HG03066 (cell line): ENCODE data around the gene CYP27A1.

Experiments
- ATAC-seq: cut with Tn5 transposase; IDR thresholded peaks from one replicate; pipeline ENCODE4 v1.9.1; 2021; ENCODE audit warnings: low read depth; ENCODE audit not compliant: unreplicated experiment

CYP27A1 gene

GRCh38 chr2:218781691-218782527 is at the start of gene CYP27A1:
CYP27A1 (plus strand) TSS chr2:218782147; CDS start chr2:218782183, 36 bp downstream.
- no peak for ATAC-seq

- no peak for ATAC-seq
These were observed 49.2 kb upstream of the CYP27A1 start for GRCh38 chr2:218732761-218733158.

- ATAC-seq: no peak
These were observed 48.6 kb upstream of the CYP27A1 start for GRCh38 chr2:218733171-218734021.

DNA sequence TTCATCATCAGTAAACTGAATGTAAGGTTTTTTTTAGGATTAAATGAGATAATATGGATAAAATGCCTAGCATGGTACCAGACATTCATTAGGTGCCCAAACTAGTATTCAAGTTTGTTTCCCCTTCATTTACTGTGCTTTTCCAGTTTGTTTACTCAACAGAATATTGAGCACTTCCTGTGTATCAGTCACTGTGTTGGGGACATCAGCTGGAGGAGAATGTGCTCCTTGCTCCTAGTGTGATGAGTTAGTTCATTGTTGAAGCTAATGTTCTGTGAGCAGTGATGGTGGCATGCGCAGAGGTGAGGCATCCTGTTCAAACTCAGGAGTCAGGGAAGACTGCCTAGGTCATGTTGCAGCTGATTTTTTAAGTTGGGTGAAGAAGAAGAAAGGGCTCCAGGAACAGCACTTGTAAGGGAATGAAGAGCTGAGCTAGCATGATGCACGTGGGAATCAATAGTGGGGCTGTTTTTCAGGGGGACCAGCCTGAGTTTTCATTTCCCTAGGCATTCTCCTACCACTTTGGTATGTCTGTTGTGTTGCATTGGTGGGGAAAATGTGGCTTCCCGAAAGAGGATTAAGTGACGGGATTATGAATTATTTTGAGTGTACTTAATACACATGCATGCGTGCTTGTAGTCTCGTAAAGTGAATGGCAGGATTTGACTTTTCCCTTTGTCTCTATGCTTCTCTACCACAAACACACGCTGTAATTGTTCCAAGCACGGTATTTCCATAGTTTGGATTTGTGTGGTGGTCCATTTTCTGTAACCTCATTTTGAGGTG is 47.6 kb upstream of the CYP27A1 start:
- ATAC-seq: no peak

GRCh38 chr2:218736531-218736930 is 45.4 kb upstream of the CYP27A1 start:
- no peak for ATAC-seq

GRCh38 chr2:218743068-218743467 is 38.9 kb upstream of the CYP27A1 start:
- no peak for ATAC-seq

- no peak for ATAC-seq
These were observed 37.3 kb upstream of the CYP27A1 start for GRCh38 chr2:218744615-218745014.

- no peak for ATAC-seq
These were observed 36.8 kb upstream of the CYP27A1 start for GRCh38 chr2:218745160-218745558.

DNA sequence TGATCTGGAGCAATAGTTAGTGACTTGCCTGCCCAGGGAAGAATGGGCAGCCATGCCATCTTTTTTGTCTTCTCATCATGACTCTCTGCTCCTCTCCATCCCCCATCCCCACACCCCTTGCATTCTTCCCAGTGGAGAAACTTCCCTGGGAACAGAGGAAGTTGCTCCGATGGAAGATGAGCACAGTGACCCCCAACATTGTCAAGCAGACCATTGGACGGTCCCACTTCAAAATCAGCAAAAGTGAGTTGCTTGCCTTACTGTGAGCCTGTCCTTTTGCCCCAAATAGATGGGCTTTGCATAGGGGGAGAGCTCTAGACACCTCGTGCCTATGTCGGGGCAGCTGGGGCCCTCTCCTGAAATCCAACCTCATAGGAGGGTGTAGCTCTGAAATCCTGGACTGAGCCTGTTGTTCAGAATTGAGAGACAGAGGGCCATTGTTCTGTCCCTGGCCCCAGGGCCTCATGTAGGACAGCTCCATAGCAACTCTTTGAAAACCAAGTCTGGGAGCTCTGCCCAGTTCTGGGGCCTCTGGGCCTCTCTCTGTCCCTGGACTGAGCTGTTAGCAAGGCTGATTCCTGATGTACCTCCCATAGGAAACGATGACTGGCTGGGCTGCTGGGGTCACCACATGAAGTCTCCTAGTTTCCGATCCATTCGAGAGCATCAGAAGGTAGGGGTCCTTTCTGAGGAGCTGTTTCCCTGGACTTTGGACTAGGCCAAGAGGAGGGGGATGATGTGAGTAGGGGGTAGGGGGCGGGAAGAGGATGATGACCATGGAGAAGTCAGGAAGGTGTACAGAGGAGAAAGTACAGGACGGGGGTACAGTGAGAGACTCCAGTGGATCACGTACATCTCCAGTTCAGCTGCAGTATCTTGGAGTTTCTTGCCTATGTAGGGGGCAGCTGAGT is 36.1 kb upstream of the CYP27A1 start:
- no peak for ATAC-seq

DNA sequence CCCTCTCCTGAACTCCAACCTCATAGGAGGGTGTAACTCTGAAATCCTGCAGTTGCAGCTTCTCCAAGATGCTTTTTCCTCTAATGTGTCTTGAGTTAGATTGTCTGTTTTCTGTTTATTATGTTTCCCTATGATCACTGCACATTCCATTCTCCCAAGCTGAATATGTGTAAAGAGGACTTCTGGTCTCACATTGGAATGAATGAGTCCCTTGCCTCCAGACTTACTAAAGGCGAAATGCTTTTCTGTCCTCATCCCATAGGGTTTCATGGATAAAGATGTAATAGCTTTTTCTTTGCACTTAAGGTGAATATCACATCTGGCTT is 35.5 kb upstream of the CYP27A1 start:
- no peak for ATAC-seq

DNA sequence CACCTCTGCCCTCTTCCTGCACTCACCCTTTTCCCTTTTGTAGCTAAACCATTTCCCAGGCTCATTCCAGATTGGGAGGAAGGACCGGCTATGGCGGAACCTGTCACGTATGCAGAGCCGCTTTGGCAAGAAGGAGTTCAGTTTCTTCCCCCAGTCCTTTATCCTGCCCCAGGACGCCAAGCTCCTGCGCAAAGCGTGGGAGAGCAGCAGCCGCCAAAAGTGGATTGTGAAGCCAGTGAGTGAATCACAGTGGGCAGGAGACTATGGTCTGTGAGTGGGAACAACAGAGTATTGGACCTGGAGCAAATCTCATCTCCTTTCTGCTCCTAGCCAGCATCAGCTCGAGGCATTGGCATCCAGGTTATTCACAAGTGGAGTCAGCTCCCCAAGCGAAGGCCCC is 35.0 kb upstream of the CYP27A1 start:
- no peak for ATAC-seq

GRCh38 chr2:218748741-218749441 is 33.1 kb upstream of the CYP27A1 start:
- no peak for ATAC-seq

DNA sequence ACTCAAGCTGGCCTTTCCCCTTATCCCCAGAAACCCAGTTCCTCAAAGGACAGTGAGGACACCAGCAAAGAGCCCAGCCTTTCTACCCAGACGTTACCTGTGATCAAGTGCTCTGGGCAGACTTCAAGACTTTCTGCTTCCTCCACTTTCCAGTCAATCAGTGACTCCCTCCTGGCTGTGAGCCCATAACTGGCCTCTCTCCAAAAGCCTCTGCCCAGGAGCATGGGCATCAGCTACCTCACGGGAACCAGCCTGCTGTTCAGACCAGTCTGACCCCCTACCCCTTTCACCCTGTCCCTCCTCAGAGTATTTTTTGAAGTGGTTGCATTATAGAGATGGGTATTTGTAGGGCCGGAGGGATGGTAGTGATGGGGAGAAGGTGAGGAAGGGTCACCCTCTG is 27.7 kb upstream of the CYP27A1 start:
- ATAC-seq: no peak

DNA sequence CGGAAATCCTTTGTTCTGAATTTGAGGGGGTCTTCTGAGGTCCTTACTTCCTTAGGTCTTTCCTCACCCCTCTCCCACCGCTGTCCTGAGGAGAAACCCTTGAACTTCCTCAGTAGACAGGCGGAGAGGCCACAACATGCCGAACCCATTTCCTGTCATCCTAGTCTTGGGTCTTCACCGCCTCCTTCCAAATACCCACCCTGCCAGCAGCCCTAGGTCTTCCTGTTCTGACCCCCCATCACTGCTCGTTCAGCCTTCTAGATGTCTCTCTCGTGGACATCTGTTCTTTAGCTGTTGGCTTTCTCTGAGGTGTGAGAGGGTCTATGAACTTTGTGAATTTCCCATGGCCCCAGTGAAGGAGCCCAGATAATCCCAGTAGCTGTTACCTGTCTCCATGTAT is 27.2 kb upstream of the CYP27A1 start:
- no peak for ATAC-seq

- ATAC-seq: no peak
These were observed 26.8 kb upstream of the CYP27A1 start for GRCh38 chr2:218755198-218755566.

DNA sequence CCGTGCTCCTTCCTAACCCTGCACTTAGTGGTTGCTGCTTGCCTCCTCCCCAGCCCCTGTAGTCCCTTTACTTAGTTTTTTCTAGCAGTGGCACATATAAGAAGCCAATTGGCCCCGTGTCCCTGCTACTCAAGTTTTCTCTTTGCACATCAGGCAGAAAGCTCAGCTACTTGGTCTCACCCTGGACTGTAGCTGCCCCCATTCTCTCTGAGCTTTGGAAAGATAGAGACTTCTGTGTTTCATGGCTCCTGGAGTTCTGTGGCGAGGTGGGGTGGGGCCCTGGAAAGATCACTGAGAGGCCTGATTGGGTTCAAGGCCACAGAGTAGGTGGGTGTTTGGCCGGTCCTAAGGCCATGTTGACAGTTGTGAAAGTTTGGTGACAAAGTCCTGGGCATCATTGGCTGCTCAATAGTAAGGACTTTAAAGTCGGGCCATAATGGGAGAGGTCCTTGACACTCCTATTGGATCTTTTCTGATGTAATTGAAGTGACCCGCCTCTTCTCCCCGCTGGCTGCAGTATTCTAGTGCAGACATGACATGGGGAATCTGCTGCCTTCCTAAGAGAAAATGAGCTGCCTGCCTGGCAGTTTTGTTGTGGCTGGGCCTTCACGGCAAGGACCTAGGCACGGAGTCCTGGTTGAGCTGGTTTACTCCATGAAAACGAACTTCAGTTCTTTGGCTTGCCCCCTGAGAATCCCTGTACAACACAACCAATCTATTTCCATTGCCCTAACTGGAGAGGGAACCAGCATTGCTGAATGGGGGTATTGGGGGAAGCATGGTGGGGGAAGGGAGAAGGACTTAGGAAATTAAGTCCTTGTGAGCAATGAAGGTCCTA is 26.2 kb upstream of the CYP27A1 start:
- no peak for ATAC-seq

DNA sequence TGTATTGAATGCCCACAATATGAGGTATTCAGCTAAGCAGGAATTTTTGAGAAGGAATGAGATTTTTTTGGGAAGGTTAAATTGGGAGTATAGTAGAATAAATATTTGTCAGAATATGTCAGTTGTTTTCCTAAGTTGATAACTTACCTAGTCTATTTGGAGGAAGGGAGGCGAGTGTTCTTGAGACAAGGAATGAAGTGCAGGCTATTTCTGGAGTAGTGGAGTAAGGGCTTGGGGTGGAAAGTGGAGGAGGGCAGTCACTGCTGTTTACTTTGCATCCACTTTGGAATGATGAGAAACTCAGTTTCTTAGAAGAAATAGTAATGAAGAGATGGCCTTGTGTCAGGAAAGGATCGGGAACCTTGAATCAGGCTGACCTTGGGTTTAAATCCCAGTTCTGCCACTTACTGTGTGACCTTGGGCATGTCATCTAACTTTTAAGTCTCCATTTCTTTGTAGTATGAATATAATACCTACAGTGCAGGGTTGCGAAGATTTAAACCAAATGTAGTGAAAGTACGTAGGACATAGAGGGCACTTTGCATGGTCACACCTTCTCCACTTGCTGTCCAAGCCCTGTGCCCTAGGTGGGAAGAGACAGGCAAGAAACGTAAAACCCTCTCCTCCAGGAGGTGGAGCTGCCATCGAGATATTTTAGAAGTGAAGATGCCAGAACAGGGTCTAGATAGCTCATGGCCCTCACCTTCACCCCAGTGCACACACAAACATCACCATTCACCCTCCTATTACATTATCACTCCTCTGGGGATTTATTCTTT is 25.2 kb upstream of the CYP27A1 start:
- ATAC-seq: no peak

DNA sequence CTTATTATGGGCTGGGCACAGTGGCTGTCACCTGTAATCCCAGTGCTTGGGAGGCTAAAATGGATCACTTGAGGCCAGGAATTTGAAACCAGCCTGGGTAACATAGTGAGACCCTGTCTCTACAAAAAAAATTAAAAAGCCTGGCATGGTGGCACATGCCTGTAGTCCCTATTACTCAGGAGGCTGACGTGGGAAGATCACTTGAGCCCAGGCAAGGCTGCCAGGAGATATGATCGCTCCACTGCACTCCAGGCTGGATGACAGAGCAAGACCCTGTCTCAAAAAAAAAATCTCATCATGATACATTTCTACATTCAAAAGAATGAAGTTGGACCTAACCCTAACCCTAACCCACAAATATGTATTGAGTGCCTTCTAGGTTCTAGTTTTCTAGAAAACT is 20.2 kb upstream of the CYP27A1 start:
- ATAC-seq: no peak
